ENCODE results near the gene TRMU.

DNA sequence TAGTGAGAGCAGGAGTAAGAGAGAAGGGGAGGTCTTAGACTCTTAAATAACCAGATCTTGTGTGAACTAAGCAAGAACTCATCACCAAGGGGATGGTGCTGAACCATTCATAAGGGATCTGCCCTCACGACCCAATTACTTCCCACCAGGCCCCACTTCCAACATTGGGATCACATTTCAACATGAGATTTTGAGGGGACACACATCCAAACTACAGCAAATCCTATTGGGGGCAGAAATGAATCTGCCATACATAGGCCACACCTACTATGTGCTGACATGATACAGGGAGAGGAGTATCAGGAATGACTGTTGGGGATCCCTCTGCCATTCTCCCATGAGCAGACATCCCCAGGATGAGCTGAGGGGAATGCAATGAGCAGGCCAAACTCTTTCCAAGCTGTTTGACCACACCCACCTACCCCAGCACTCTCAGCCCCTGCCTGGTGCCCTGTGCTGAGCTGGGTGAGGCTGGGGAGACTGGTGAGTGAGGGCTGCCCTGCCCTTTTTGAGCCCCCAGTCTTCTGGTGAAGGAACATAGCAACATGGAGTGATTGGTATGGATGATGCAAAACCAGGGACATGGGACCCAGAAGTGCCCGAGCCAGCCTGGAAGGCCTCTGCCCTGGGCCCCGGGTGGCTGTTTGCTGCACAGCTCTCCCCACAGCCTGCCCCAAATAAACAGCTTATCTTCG is 40.1 kb upstream of the TRMU start:
- TF ChIP-seq CTCF (IDR thresholded peaks at IDR 0.05 in 8 of 11, conservative IDR thresholded peaks at IDR 0.05 in 3 of 11) (no peak), POLR2A (IDR thresholded peaks at IDR 0.05) (no peak), POLR2AphosphoS5 (IDR thresholded peaks at IDR 0.05) (no peak)
